ENCODE data around the gene ATAD3B.

GRCh38 chr1:1425753-1426495, 45.6 kb upstream of the ATAD3B start:
- TF ChIP-seq YY1 (IDR thresholded peaks at IDR 0.05; ENCODE audit: insufficient read depth, insufficient read length) = no peak
- no peak for TF ChIP-seq ZNF274 (IDR thresholded peaks at IDR 0.05; ENCODE audit: low read depth, low read length)
- no peak for TF ChIP-seq SUZ12 (IDR thresholded peaks at IDR 0.05; ENCODE audit: extremely low read depth, insufficient read depth, insufficient read length)

Data from NT2/D1 (cell line).